TTC549 (cell line): ENCODE measurements around the gene LEFTY2.
"Not testable (repeated sequence)": the region's sequence is repeated elsewhere in the genome, so short reads cannot be mapped to it uniquely, and the experiment has no call there.

Experiments
- FAIRE-seq: peaks from 2 replicates; lab custom pipeline; 2012; peaks lifted over from hg19 to GRCh38; lab: Jason Lieb, UNC

LEFTY2 gene

GRCh38 chr1:225899044-225899925 is 41.7 kb downstream of the LEFTY2 start:
- no peak for FAIRE-seq

GRCh38 chr1:225897595-225898514 is 43.2 kb downstream of the LEFTY2 start:
- no peak for FAIRE-seq

DNA sequence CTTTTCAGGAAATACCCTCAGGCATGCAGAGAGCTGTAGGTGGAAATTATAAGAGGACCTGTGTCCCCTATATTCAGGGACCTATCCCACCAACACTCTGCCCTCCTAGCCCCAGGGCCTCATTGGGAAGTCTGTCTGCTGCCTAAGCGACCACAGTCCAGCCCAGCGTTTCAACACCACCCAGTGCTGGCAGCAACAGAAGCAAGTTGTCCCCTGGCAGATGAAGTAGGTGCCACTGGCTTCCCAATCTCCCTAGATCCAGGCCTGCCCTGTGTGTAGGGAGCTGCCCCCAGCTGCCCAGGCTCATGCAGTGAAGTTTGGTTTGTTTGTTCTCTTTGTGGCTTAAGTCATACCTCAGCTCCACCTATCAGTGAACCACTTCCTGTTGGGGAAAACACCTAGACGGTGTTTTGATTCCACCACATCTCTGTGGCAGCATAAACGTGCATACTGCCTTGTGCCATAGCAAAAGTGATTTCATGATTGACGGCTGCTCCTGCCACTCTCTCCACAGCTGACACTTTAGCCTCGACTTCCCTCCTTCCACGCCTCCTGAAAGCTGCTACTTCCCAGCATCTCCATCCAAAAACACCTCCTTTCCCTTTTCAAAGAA is 44.0 kb downstream of the LEFTY2 start:
- FAIRE-seq: no peak

GRCh38 chr1:225896494-225896893 is 44.5 kb downstream of the LEFTY2 start:
- no peak for FAIRE-seq

- no peak for FAIRE-seq
Observed at GRCh38 chr1:225892307-225892706, 48.7 kb downstream of the LEFTY2 start.

DNA sequence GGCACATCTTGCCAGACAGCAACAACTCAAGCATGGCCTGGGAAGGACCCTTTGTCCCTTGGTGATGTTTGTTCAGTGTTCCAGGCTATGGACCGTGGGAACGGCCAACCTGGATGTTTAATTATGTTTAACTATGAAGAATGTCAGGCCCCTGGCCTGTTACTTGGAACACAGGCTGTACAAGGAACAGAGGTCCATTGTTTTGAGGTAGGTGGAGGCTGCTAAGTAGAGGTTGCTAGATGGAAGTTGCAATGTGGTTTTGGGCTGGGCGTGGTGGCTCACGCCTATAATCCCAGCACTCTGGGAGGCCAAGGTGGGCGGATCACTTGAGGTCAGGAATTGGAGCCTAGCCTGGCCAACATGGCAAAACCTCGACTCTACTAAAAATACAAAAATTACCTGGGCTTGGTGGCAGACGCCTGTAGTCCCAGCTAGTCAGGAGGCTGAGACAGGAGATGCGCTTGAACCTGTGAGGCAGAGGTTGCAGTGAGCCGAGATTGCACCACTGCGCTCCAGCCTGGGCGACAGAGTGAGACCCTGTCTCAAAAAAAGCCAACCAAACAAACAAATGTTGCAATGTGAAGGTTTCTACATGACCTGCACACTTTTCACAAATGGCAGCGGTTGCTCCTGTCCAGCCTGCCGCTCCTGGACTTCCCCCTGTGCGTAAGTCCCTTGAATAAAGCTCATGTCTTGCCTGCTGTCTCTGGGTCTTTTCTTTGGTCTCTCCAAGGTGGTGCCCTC is 49.6 kb downstream of the LEFTY2 start:
- no peak for FAIRE-seq

DNA sequence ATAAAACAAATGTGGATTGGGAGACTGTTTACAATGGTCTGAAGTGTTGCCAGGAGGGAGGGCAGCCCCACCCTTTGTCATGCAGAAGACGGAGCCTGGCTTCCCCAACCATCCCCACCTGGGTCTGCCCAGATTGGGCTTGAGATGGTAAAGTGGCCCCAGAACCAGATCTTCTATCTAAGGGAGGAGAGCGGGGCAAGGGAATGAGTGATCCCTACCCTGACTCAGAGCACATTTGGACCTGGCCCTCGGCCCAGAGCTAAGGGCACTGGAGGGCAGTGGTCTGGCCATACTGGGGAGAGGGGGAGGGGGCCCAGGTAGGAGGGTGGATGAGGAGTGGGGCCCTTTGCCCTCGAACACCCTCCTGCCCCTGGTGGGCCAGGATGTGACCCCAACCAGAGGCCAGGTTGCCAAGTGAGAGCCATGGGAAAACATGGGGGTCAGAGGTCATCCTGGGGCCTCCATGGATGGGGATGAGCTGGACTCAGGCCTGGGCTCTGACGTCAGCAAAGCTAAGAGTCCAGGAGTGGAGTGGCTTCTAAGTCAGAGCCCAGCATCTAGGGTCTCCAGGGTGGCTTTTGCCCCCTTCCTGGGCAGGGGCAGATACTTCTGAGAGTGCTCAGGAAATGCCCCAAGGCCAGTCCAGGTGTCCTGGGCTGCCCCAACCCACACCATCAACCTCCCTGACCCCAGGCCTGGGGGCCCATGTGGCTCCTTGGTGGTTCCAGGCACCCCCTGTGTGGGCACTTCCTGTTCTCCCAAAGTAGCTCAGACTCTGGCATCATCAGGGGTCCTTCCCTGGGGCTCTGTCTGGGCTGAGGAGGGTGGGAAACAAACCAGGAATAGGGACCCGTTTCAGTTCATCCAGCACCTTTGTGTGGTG is 50.4 kb downstream of the LEFTY2 start:
- no peak for FAIRE-seq

DNA sequence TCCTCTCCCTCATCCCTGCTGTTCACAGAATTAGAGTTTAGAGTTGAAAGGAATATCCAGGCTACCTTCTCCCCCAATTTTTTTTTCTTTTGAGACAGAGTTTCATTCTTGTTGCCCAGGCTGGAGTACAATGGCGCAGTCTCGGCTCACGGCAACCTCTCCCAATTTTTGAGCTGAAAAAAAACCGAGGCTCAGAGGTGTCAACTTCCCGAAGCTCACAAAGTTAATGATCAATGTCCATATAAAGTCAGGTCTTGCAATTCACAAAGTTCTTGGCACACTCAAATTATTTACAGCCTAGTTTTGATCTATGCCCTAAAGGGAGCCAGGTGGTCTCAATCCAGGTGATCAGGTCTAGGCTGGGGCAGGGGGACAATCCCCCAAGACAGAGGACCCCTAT is 51.3 kb downstream of the LEFTY2 start:
- no peak for FAIRE-seq

- no peak for FAIRE-seq
Observed at GRCh38 chr1:225888898-225889601, 52.0 kb downstream of the LEFTY2 start, which contains the start of gene LEFTY1. TSS of gene LEFTY1 (minus strand) at chr1:225889146. CDS start at chr1:225889066, 80 bp downstream.

- no peak for FAIRE-seq
Observed at GRCh38 chr1:225888289-225888897, 52.6 kb downstream of the LEFTY2 start.

DNA sequence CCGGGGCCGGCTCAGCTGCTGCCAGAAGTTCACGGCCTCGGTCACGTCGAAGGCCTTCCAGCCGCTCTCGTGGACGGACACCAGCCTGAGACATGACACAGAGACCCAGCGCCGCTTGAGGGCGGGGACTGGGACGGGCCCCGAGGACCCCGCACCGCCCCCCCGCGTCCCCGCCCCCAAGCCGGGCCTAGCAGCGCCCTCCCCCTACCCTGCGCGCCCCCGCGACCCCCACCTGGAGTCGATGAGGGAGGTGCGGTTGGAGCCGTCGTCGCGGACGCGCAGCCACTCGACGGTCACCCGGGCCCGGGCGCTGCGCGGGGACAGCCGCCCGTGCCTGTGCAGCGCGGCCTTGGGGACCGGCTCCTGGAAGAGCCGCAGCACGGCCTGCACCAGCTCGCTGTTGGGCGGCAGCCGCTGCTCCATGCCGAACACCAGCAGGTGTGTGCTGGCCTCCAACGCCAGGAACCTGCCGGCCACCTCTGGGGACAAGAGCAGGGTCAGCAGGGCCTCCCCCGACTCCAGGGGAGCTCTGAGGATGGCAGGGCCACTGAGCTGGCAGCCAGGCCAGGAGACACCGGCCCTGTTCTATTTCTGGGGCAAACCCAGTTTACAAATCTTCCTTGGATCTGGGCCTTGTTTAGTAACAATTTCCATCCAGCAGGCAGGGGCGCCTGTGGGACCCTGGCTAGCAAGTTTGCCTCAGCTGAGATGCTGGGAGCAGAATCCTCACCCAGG is 53.3 kb downstream of the LEFTY2 start:
- FAIRE-seq: not testable (repeated sequence)

- FAIRE-seq: no peak
Observed at GRCh38 chr1:225887030-225887314, 54.0 kb downstream of the LEFTY2 start.
